ENCODE data around the gene SLC29A2.
A peak's percentile ranks its signal among the peaks of the same experiment; 100 is the strongest.
"Not testable (repeated sequence)": the region's sequence is repeated elsewhere in the genome, so short reads cannot be mapped to it uniquely, and the experiment has no call there.

SLC29A2 gene

DNA sequence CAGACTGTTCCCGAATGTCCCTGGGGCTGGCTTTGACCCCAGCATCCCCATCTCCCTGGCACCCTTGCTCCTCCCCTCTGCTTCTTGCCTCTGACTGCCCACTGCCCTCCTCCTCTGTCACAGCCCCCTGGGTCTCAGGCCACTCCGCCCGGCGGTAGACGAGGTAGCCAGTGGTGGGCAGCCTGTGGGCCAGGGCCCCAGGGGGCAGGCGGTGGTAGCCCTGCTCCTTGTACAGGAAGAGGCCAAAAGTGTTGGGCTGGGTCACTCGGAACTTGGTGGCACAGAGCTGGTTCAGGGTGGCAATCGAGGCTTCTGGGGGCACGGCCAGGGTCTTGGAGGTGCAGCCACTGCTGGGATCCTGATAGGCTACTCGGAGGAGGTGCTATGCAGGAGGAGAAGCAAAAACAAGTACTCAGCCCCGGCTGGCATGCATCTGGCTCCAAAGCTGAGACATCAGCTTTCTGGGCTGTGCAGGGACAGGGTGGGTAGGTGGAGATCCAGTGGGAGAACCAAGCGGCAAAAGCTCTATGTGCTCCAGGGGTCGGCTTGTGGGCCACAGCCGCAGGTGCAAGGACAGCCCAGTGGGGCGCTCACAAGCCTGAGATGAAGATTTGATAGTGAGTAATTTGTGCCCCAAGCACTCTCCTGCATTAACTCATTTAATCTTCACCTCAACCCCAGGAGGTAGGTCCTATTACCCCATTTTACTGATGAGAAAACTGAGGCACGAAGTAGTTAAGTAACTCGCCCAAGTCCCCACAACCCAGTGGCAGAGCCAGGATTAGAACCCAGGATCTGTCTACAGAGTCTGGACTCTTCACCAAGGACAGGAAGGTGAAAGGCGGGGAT is 39.0 kb downstream of the SLC29A2 start:
- no peak for DNase-seq

- DNase-seq: no peak
Measured at GRCh38 chr11:66331542-66332370, 39.8 kb downstream of the SLC29A2 start.

DNA sequence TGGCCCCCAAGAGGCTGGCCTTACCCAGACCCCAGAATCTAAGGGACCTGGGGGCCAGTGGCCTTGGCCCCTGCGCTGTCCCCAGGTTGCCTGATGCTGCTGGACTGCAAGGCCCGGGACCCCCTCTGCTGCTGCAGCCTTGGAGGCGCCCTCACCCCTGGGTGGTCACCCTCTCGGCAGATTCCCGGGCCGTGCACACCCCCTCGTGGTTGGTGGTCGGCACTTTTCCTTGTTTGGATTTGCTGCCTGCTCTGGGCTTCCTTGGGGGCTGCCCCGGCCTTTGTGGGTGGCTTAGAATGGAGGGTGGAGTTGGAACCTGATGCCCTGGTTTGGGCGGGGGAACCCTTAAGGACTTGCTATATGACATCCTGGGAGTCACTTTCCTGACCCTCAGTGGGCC is 40.6 kb downstream of the SLC29A2 start:
- DNase-seq: no peak

DNA sequence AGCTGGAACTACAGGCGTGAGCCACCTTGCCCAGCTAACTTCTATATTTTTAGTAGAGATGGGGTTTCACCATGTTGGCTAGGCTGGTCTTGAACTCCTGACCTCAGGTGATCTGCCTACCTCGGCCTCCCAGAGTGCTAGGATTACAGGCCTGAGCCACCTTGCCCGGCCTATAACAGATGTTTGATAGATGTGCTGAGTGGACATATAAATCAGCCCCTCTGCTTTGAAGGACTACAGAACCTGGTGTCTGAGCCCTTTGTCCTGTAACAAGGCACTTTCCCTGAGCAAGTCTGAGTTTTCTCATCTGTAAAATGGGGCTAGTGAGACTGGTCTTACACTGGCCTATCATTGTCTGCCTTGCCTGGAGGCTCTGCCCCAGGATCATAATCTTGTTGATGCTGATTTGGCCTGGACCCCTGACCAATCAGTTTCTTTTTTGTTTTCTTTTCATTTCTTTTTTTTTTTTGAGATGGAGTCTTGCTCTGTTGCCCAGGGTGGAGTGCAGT is 42.3 kb downstream of the SLC29A2 start:
- no peak for DNase-seq

DNA sequence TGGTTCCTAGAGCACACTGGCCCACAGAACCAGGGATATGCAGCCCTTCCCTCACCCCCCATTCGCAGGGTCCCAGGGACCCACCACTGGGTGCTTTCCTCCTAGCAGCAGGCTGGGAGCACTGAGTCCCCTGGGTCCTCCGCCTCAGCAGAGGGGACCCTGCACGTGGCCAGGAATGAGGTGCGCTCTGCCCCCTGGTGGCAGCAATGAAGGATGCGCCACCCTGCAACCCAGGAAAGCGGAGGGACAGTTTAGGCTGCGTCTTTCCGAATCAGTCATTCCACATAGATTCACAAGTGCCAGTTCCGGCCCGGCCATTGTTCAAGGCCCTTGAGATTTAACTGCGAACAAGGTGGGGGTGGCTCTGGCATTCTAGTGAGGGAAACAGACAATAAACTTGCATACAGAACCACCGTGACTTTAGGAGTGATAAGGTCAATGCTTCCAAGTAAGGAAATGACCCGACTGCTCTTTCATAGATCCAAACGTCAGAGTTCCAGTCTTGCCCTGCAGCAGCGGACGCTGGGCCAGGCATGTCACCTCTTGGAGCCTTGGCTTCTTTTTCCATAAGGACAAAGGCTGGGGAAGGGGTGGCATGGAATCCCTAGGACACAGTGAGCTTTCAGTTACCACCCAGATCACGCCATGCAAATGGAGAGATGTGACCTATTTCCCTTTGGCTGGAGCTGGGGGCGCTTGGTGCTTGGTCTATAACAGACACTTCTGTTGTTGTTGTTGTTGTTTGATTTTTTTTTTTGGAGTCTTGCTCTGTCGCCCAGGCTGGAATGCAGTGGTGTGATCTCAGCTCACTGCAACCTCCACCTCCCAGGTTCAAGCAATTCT is 43.0 kb downstream of the SLC29A2 start:
- peak; percentile 70 for DNase-seq

DNA sequence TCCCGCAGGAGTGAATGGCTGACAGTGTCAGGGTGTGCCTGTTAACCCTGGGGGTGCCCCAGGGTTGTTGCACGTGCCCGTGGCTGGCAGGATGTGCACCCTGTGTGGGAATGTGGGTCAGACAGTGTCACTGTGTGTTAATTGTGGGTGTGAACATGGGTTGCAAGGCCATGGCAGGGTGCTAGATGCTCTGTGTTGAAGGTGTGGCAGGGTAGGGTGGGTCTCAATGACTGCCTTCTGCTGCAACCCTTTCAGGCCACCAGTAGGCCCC is 43.6 kb downstream of the SLC29A2 start:
- DNase-seq: no peak

DNA sequence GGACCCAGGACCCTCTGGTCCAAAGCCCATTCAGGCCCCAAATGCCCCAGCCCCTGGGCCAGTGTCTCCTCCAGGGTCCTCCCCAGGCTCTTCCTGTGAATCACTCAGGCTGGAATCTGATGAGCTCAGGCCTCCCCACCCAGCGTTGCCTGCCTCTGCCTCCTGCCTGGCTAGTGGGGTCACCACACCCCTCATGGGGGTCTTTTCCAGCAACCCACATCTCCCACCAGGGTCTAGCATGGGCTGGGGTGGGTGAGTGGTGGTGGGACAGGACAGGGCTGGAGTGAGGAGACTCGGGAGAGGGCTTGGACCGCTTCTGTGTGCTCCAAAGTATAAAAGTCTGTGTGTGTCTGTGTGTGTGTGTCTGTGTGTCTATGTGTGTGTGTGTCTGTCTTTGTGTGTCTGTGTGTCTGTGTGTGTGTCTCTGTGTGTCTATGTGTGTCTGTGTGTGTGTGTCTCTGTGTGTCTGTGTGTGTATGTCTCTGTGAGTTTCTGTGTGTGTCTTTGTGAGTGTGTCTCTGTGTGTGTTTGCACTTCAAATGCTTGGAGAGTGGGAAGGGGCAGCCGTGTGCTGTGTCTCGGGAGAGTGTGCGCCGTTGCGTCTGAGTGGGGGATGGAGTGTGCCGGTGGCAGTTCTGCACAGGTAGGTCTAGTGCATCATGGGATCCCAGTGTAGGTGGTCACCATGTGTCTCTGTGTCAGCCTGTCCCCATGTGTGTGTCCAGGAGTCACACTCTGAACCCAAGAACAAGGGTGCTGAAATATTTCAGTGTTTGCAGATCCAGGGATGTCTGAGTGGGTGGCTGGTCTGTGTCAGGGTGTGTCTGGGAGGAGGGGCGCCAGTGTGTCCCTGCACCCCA is 44.2 kb downstream of the SLC29A2 start:
- no peak for DNase-seq

DNA sequence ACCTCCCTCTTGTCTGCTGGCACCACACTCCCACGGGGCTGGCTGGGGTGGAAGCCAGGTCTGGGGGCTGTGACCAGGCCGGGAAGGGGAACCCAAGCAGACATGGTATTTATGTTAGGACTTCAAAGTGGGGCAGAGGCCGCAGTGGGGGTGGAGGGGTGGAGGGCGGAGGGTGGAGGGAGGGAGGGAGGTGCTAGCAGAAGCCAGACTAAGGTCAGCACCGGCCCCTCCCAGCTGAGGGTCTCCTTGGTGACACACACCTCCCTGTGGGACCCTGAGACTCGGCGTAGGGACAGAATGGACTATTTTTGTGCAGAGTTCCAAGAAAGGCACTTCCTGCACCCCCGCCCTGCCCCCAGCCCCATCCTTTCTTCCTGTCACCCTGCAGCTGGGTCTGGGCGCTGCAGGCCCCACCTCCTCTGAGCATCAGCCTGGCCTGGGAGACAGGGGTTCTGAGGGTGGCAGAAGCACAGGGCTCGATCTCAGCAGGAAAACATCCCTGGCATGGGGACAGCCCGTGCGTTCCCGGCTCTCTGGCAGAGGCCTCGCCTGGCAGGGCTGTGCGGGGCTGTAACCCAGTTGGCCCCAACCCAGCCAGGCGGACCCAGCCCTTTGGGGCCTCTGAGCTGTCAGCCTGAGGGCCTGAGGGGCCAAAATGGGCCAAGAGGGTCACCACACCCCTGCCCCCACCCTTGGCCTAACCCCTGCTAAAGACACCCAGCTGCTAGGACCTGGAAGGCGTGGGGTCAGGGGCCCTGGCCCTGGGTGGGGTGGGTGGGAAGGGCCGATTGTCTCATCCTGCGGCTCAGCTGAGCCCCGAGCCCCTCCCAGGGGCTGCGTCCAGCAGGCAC is 45.1 kb downstream of the SLC29A2 start:
- no peak for DNase-seq

GRCh38 chr11:66325263-66325671 is 46.3 kb downstream of the SLC29A2 start:
- DNase-seq: no peak

DNA sequence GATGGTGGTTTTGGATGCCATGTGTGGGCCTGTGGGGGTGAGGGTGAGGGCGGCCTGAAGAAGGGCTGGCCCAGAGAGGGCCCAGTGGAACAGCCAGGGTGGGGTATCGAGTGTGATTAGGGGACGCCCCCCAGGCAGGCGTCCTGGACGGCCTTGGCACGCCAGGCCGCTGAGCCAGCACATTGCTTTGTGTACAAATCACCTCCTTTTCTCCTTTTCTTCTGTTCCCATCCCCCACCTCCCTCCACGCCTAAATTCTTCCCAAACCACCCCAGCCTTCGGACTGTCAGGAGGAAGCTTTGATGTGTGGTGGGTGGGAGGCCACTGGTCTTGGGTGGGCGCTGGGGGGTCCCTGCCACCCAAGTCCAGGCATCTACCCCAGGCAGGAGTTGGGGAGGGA is 46.9 kb downstream of the SLC29A2 start:
- no peak for DNase-seq

DNA sequence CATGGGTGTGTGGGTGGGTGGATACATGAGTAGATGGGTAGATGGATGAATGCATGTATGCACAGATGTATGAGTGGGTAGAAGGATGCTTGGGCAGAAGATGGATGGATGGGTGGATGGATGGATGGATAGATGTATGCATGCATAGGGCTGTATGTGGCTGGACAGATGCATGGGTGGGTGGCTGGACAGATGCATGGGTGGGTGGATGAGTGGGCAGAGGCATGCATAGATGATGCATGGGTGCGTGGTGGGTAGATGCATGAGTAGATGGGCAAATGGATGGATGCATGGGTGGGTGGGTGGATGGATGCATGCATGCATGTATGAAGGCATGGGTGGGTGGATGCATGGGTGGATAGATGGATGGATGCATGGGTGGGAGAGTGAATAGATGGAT is 47.9 kb downstream of the SLC29A2 start:
- no peak for DNase-seq

DNA sequence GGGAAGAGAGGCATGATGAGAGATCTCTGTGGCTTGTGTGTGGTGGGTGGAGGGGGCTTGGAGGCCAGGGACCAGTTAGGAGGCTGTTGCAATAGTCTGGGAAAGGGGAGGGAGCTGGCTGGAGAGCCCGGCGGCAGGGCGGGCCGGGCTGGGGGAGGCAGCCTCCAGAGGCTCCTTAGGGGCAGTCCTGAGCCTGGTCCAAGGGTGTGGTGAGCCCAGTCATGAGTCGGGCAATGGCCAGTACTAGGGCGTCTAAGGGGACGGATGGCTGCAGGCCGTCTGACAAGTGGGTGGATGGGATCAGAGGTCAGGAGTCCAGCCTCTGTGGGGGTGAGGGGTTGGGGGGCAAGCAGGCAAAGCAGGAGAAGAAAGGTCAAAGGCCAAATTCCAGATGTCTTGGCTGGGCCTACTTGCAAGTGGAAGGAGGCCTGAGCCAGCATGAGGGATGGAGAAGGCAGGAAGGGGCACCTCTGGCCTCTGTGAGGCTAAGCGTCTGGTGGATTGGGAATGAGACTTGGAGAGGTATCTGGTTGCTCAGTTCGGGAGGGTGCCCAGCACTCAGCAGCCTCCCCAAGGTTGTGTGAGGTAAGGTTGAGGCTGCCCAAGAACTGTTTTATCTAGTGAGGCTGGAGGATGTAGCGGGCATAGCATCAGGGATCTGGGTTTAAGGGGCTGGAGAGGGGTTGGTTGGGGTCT is 48.7 kb downstream of the SLC29A2 start:
- no peak for DNase-seq

DNA sequence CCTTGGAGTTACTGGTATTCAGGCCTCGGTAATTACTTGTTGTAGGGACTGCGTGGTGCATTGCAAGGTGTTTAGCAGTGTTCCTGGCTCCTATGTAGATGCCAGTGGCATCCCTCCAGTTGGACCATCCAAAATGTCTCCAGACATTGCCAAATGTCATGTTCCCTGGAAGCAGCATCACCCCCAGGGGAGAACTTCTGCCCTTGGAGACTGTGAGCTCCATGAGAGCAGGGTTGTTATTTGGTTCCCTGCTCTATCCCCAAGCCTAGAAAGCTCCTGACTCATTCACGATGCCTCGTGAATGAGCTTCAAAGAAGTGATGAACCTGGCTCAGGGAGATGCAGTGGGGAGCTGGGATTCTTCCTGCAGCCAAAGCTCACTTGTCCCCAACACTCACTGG is 50.0 kb downstream of the SLC29A2 start:
- DNase-seq: no peak

- not testable (repeated sequence) for DNase-seq
Measured at GRCh38 chr11:66320748-66321147, 50.8 kb downstream of the SLC29A2 start.

DNA sequence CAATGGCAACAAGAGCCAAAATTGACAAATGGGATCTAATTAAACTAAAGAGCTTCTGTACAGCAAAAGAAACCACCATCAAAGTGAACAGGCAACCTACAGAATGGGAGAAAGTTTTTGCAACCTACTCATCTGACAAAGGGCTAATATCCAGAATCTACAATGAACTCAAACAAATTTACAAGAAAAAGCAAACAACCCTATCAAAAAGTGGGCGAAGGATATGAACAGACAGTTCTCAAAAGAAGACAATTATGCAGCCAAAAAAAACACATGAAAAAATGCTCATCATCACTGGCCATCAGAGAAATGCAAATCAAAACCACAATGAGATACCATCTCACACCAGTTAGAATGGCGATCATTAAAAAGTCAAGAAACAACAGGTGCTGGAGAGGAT is 51.3 kb downstream of the SLC29A2 start:
- DNase-seq: not testable (repeated sequence)

DNA sequence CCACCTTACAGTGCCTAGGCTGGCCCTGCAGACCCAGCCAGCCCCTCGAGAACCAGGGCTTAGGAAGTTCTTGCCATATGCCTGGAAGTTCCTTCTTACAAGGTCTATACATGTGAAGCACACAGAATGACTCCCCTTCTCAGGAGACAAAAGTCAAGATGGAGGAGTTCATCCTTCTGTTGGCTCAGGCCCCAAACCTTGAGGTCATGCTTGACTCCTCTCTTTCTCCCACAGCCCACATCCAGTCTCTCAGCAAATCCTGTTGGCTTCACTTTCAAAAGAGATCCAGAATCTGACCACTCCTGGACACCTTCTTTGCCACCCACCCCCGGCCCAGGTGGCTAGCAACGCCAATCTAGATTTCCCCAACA is 53.0 kb downstream of the SLC29A2 start:
- no peak for DNase-seq

- DNase-seq: no peak
Measured at GRCh38 chr11:66317723-66318599, 53.6 kb downstream of the SLC29A2 start.

DNA sequence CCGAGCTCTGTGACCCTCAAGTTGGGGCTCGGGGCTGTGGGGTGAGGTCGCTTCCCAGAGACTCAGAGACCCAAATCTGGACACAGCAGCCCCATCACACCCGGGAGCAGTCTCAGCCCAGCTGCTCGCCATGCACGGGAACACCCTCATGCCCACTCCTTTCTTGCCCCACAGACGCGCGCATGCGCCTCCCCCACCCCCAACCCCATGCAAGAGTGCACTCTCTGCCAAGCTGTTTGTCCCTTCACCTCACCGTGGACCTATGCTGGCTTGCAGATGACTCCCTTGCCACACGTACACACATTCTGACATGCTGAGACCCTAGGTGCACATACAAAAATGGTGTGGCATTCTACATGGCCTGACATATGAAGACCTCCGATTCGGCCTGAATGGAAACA is 54.2 kb downstream of the SLC29A2 start:
- no peak for DNase-seq

DNA sequence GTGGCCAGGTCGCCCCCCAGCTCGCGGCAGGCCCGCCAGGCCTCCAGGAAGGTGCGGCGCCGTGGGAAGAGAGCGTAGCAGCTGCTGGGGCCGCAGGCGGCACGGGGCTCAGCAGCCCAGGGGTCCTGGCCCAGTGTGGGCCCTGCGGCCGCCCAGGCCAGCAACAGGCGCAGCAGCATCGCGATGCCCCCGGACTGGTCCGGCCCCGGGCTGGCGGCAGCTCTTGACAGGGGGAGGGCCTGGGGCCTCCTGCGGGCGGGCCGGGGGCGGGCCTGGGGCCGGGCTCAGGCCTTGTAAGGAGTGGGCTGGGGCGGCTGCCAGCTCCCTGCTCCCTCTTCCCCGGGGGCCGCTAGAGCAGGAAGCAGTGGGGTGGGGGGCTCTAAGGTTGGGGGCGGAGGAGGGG is 54.7 kb downstream of the SLC29A2 start, which contains the start of gene CD248:
CD248 (minus strand) TSS at position 196 of the 403 bp plus-strand sequence; CDS start at position 179, 17 bp downstream.
- DNase-seq: no peak

All from stimulated activated naive CD4-positive, alpha-beta T cell treated with Interleukin-2 at 50 U/mL for 16 hours (primary cell).